ENCODE measurements around the gene ZFP91. TPM values are rescaled to one million over a fixed set of nuclear protein-coding genes. Genes with fewer than 3 reads are reported as not detected.
"Not testable (repeated sequence)": the region's sequence is repeated elsewhere in the genome, so short reads cannot be mapped to it uniquely, and the experiment has no call there.

ZFP91 gene
- 29.4 TPM for polyA plus RNA-seq (2013, experiment 1 of 2)
- 31.1 TPM for polyA plus RNA-seq (2013, experiment 2 of 2)

GRCh38 chr11:58578635-58579191, at the start of gene ZFP91:
TSS of gene ZFP91 (plus strand) at chr11:58579063. CDS start at chr11:58579282, 219 bp downstream.
- peaks cover 7% of the 10 kb centered on the region for H3K4me1 ChIP-seq (ENCODE audit: control insufficient read depth, insufficient read depth, low read length, poor library complexity, severe bottlenecking)
- peak within 1 kb of the TSS; percentile 100 for H3K27ac ChIP-seq (ENCODE audit: low read depth, low read length, severe bottlenecking)
- no peaks in the 10 kb centered on the region for H3K36me3 ChIP-seq (ENCODE audit: control insufficient read depth, insufficient read depth, low read length)
- WGBS, 2 experiments (ENCODE audit: insufficient coverage in 2 of 2) = 0 to 3% methylated on average over 13 to 19 of the region's 51 CpGs
- no peaks in the 10 kb centered on the region for H3K9me3 ChIP-seq (ENCODE audit: control insufficient read depth, low read length)
- H3K4me3 ChIP-seq (ENCODE audit: extremely low read depth, insufficient read depth, low read length, poor library complexity, severe bottlenecking) = peak within 1 kb of the TSS; percentile 86

GRCh38 chr11:58530236-58530635, 48.6 kb upstream of the ZFP91 start:
- H3K27ac ChIP-seq (ENCODE audit: low read depth, low read length, severe bottlenecking) = no peak overlapping the region
- H3K9me3 ChIP-seq (ENCODE audit: control insufficient read depth, low read length) = peaks cover 5% of the 10 kb centered on the region
- H3K4me3 ChIP-seq (ENCODE audit: extremely low read depth, insufficient read depth, low read length, poor library complexity, severe bottlenecking) = no peak overlapping the region
- no peaks in the 10 kb centered on the region for H3K4me1 ChIP-seq (ENCODE audit: control insufficient read depth, insufficient read depth, low read length, poor library complexity, severe bottlenecking)
- WGBS, 2 experiments (ENCODE audit: insufficient coverage in 2 of 2) = 86 to 100% methylated on average over 3 of the region's 3 CpGs
- no peaks in the 10 kb centered on the region for H3K36me3 ChIP-seq (ENCODE audit: control insufficient read depth, insufficient read depth, low read length)

- Histone ChIP-seq H3K4me1 (ENCODE audit: control insufficient read depth, insufficient read depth, low read length, poor library complexity, severe bottlenecking) (no peaks in the 10 kb centered on the region), H3K27ac (ENCODE audit: low read depth, low read length, severe bottlenecking) (no peak overlapping the region), H3K4me3 (ENCODE audit: extremely low read depth, insufficient read depth, low read length, poor library complexity, severe bottlenecking) (no peak overlapping the region), H3K36me3 (ENCODE audit: control insufficient read depth, insufficient read depth, low read length) (no peaks in the 10 kb centered on the region), H3K9me3 (ENCODE audit: control insufficient read depth, low read length) (peaks cover 5% of the 10 kb centered on the region)
- WGBS, 2 experiments (ENCODE audit: insufficient coverage in 2 of 2) = 91 to 94% methylated on average over 22 to 25 of the region's 25 CpGs
Measured at GRCh38 chr11:58531865-58532341, 47.0 kb upstream of the ZFP91 start.

GRCh38 chr11:58546841-58547240, 32.0 kb upstream of the ZFP91 start:
- WGBS, 2 experiments (ENCODE audit: insufficient coverage in 2 of 2) = 71 to 100% methylated on average over 1 of the region's 1 CpG
- H3K9me3 ChIP-seq (ENCODE audit: control insufficient read depth, low read length) = no peaks in the 10 kb centered on the region
- H3K27ac ChIP-seq (ENCODE audit: low read depth, low read length, severe bottlenecking) = no peak overlapping the region
- H3K4me3 ChIP-seq (ENCODE audit: extremely low read depth, insufficient read depth, low read length, poor library complexity, severe bottlenecking) = no peak overlapping the region
- peaks cover 5% of the 10 kb centered on the region for H3K36me3 ChIP-seq (ENCODE audit: control insufficient read depth, insufficient read depth, low read length)
- H3K4me1 ChIP-seq (ENCODE audit: control insufficient read depth, insufficient read depth, low read length, poor library complexity, severe bottlenecking) = no peaks in the 10 kb centered on the region

- Histone ChIP-seq H3K4me3 (ENCODE audit: extremely low read depth, insufficient read depth, low read length, poor library complexity, severe bottlenecking) (no peak overlapping the region), H3K36me3 (ENCODE audit: control insufficient read depth, insufficient read depth, low read length) (peaks cover 7% of the 10 kb centered on the region), H3K4me1 (ENCODE audit: control insufficient read depth, insufficient read depth, low read length, poor library complexity, severe bottlenecking) (no peaks in the 10 kb centered on the region), H3K9me3 (ENCODE audit: control insufficient read depth, low read length) (no peaks in the 10 kb centered on the region), H3K27ac (ENCODE audit: low read depth, low read length, severe bottlenecking) (no peak overlapping the region)
- 89 to 99% methylated on average over 5 to 6 of the region's 7 CpGs for WGBS, 2 experiments (ENCODE audit: insufficient coverage in 2 of 2)
Measured at GRCh38 chr11:58549644-58550043, 29.2 kb upstream of the ZFP91 start.

GRCh38 chr11:58560842-58561241, 18.0 kb upstream of the ZFP91 start:
- no CpG with 5 or more reads among the region's 2 CpGs for WGBS, 2 experiments (ENCODE audit: insufficient coverage in 2 of 2)

GRCh38 chr11:58561394-58562098, 17.3 kb upstream of the ZFP91 start:
- no peaks in the 10 kb centered on the region for H3K4me1 ChIP-seq (ENCODE audit: control insufficient read depth, insufficient read depth, low read length, poor library complexity, severe bottlenecking)
- 82 to 89% methylated on average over 2 of the region's 2 CpGs for WGBS, 2 experiments (ENCODE audit: insufficient coverage in 2 of 2)
- no peak overlapping the region for H3K27ac ChIP-seq (ENCODE audit: low read depth, low read length, severe bottlenecking)
- no peak overlapping the region for H3K4me3 ChIP-seq (ENCODE audit: extremely low read depth, insufficient read depth, low read length, poor library complexity, severe bottlenecking)
- H3K9me3 ChIP-seq (ENCODE audit: control insufficient read depth, low read length) = no peaks in the 10 kb centered on the region
- H3K36me3 ChIP-seq (ENCODE audit: control insufficient read depth, insufficient read depth, low read length) = no peaks in the 10 kb centered on the region

More at GRCh38 chr11:58560842-58561241, 18.0 kb upstream of the ZFP91 start:
- H3K4me1 ChIP-seq (ENCODE audit: control insufficient read depth, insufficient read depth, low read length, poor library complexity, severe bottlenecking) = no peaks in the 10 kb centered on the region
- no peak overlapping the region for H3K27ac ChIP-seq (ENCODE audit: low read depth, low read length, severe bottlenecking)
- no peak overlapping the region for H3K4me3 ChIP-seq (ENCODE audit: extremely low read depth, insufficient read depth, low read length, poor library complexity, severe bottlenecking)
- H3K9me3 ChIP-seq (ENCODE audit: control insufficient read depth, low read length) = no peaks in the 10 kb centered on the region
- no peaks in the 10 kb centered on the region for H3K36me3 ChIP-seq (ENCODE audit: control insufficient read depth, insufficient read depth, low read length)

- no peaks in the 10 kb centered on the region for H3K9me3 ChIP-seq (ENCODE audit: control insufficient read depth, low read length)
- H3K36me3 ChIP-seq (ENCODE audit: control insufficient read depth, insufficient read depth, low read length) = no peaks in the 10 kb centered on the region
- H3K4me3 ChIP-seq (ENCODE audit: extremely low read depth, insufficient read depth, low read length, poor library complexity, severe bottlenecking) = no peak overlapping the region
- no peaks in the 10 kb centered on the region for H3K4me1 ChIP-seq (ENCODE audit: control insufficient read depth, insufficient read depth, low read length, poor library complexity, severe bottlenecking)
- H3K27ac ChIP-seq (ENCODE audit: low read depth, low read length, severe bottlenecking) = no peak overlapping the region
Measured at GRCh38 chr11:58562375-58562800, 16.5 kb upstream of the ZFP91 start.

- no peaks in the 10 kb centered on the region for H3K4me1 ChIP-seq (ENCODE audit: control insufficient read depth, insufficient read depth, low read length, poor library complexity, severe bottlenecking)
- H3K9me3 ChIP-seq (ENCODE audit: control insufficient read depth, low read length) = no peaks in the 10 kb centered on the region
- H3K36me3 ChIP-seq (ENCODE audit: control insufficient read depth, insufficient read depth, low read length) = no peaks in the 10 kb centered on the region
- no peak overlapping the region for H3K4me3 ChIP-seq (ENCODE audit: extremely low read depth, insufficient read depth, low read length, poor library complexity, severe bottlenecking)
- H3K27ac ChIP-seq (ENCODE audit: low read depth, low read length, severe bottlenecking) = no peak overlapping the region
Measured at GRCh38 chr11:58564231-58564630, 14.6 kb upstream of the ZFP91 start.

- H3K4me1 ChIP-seq (ENCODE audit: control insufficient read depth, insufficient read depth, low read length, poor library complexity, severe bottlenecking) = no peaks in the 10 kb centered on the region
- H3K27ac ChIP-seq (ENCODE audit: low read depth, low read length, severe bottlenecking) = no peak overlapping the region
- H3K4me3 ChIP-seq (ENCODE audit: extremely low read depth, insufficient read depth, low read length, poor library complexity, severe bottlenecking) = no peak overlapping the region
- WGBS, 2 experiments (ENCODE audit: insufficient coverage in 2 of 2) = 48 to 100% methylated on average over 2 of the region's 4 CpGs
- no peaks in the 10 kb centered on the region for H3K9me3 ChIP-seq (ENCODE audit: control insufficient read depth, low read length)
- H3K36me3 ChIP-seq (ENCODE audit: control insufficient read depth, insufficient read depth, low read length) = no peaks in the 10 kb centered on the region
Measured at GRCh38 chr11:58567889-58568512, 10.9 kb upstream of the ZFP91 start.

GRCh38 chr11:58572906-58573305, 6.0 kb upstream of the ZFP91 start:
- WGBS, 2 experiments (ENCODE audit: insufficient coverage in 2 of 2) = 93% methylated on average over 8 of the region's 14 CpGs; no CpG with 5 or more reads in 1 of the 2 experiments
- H3K4me1 ChIP-seq (ENCODE audit: control insufficient read depth, insufficient read depth, low read length, poor library complexity, severe bottlenecking); H3K36me3 ChIP-seq (ENCODE audit: control insufficient read depth, insufficient read depth, low read length); H3K9me3 ChIP-seq (ENCODE audit: control insufficient read depth, low read length); H3K4me3 ChIP-seq (ENCODE audit: extremely low read depth, insufficient read depth, low read length, poor library complexity, severe bottlenecking); H3K27ac ChIP-seq (ENCODE audit: low read depth, low read length, severe bottlenecking): not testable (repeated sequence)

All from mesodermal cell (in vitro differentiated cells).